ENCODE measurements around the gene PIF1.
"Not testable (repeated sequence)": the region's sequence is repeated elsewhere in the genome, so short reads cannot be mapped to it uniquely, and the experiment has no call there.

PIF1 gene

GRCh38 chr15:64808785-64809453 lies 16.5 kb downstream of the PIF1 start:
- no peak for DNase-seq

DNA sequence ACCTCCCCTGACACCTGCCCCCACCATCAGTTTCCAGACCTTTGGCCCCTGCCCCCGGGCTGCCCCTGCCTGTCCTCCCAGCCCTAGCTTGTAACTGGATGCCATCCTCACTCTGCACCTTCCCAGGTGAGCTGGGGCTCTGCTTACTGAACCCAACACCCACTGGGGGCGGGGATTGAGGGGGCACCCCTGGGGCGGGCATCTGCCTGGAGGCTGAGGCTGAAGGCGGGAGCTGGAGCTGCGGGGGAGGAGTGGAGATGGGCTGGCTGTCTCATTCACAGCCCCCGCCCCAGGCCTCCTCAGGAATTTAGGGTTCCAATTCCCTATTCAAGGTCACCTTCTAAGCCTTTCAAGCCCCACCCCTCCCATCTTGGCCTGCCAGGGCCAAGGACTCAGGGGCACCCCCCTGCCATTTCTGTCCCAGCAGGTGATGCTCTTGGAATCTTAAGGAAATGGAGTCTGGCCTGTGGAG lies 17.7 kb downstream of the PIF1 start:
- DNase-seq = no peak

- DNase-seq = no peak
Measured at GRCh38 chr15:64807051-64807749, 18.2 kb downstream of the PIF1 start.

GRCh38 chr15:64806509-64806908 lies 18.9 kb downstream of the PIF1 start:
- DNase-seq = no peak

DNA sequence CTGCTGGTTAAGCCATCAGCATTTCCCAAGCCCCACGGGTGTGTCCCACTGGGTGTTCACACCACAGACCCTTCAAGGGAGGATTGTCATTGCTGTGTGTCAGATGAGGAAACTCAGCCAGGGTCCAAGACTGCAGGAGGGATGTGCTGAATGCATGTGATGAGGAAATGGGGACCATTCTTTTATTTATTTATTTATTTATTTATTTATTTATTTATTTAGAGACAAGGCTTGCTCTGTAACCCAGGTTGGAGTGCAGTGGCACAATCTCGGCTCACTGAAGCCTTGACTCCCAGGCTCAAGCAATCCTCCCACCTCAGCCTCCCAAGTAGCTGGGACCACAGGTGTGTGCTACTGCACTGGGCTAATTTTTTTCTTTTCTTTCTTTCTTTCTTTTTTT lies 20.8 kb downstream of the PIF1 start:
- no peak for DNase-seq

DNA sequence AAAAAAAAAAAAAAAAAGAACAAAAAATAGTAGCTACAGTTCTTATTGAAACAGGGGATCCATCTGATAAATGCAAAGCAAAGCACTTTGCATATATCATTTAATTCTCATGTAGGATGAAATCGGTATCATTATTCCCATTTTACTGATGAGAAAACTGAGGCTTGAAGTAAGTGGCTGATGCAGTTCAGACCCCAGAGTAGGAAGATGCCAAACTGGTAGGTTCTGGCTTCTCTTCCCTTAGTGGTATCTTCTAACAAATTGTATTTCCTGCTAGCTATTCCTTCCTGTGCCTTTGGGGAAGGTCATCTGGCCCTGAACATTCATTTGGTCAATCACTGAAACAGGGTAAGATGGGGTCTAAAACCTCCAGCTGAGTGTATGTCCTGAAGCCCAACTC lies 21.9 kb downstream of the PIF1 start:
- DNase-seq = no peak

DNA sequence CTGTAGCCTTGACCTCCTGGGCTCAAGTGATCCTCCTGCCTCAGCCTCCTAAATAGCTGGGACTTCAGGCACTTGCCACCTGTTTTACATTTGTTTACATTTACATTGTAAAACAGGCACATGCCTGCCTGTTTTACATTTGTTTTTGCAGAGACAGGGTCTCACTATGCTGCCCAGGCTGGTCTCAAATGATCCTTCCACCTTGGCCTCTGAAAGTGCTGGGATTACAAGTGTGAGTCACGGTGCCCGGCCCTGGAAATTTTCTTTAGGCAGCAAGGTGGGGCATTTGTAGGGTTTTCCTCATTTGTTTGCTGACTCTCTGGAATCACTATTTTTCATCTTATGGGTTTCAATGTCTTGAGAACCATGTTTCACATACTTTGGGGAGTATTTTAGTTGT lies 25.0 kb downstream of the PIF1 start:
- DNase-seq = no peak

DNA sequence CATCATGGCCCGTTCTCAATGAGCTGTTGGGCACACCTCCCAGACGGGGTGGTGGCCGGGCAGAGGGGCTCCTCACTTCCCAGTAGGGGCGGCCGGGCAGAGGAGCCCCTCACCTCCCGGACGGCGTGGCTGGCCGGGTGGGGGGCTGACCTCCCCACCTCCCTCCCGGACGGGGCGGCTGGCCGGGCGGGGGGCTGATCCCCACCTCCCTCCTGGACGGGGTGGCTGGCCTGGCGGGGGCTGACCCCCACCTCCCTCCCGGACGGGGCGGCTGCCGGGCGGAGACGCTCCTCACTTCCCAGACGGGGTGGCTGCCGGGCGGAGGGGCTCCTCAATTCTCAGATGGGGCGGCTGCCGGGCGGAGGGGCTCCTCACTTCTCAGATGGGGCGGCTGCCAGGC lies 26.5 kb downstream of the PIF1 start:
- DNase-seq = not testable (repeated sequence)

GRCh38 chr15:64795921-64796320 lies 29.5 kb downstream of the PIF1 start:
- DNase-seq = not testable (repeated sequence)

DNA sequence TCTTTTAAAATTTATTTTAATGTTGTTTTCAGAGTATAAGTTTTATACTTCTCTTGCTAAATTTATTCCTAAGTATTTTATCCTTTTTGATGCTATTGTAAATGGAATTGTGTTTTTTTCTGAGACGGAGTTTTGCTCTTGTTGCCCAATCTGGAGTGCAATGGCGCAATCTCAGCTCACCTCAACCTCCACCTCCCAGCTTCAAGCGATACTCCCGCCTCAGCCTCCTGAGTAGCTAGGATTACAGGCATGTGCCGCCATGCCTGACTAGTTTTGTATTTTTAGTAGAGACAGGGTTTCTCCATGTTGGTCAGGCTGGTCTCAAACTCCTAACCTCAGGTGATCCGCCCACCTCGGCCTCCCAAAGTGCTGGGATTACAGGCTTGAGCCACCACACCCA lies 30.1 kb downstream of the PIF1 start:
- DNase-seq = not testable (repeated sequence)

- no peak for DNase-seq
Measured at GRCh38 chr15:64792282-64792681, 33.2 kb downstream of the PIF1 start.

- DNase-seq = no peak
Measured at GRCh38 chr15:64791401-64791800, 34.0 kb downstream of the PIF1 start.

DNA sequence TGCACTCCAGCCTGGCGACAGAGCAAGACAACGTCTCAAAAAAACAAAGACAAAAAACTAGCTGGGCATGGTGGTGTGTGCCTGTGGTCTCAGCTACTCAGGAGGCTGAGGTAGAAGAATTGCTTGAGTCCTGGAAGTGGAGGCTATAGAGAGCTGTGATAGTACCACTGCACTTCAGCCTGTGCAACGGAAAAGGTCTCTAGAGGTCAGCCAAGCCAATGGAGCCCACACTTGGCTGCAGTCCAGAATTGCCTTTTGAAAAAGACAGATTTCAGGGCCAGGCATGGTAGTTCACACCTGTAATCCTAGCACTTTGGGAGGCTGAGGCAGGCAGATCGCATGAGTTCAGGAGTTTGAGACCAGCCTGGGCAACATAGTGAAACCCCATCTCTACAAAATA lies 41.7 kb downstream of the PIF1 start:
- no peak for DNase-seq

GRCh38 chr15:64782751-64783150 lies 42.7 kb downstream of the PIF1 start:
- DNase-seq = no peak

DNA sequence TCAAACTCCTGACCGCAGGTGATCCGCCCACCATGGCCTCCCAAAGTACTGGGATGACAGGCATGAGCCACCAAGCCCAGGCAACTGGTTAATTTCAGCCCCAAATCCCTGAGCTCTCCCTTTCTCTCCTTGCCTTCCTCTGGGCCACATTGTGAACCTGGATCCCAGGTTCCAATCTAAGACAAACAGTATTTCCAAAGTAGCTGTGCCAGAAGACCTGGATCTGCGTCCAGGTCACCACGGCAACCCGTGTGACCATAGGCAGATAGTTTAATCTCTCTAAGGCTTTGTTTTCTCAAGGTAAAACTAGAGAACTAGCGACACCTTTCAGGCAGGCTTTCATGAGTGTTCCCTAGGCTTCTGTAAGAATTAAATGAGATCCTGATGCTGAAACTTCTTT lies 44.1 kb downstream of the PIF1 start:
- DNase-seq = no peak

DNA sequence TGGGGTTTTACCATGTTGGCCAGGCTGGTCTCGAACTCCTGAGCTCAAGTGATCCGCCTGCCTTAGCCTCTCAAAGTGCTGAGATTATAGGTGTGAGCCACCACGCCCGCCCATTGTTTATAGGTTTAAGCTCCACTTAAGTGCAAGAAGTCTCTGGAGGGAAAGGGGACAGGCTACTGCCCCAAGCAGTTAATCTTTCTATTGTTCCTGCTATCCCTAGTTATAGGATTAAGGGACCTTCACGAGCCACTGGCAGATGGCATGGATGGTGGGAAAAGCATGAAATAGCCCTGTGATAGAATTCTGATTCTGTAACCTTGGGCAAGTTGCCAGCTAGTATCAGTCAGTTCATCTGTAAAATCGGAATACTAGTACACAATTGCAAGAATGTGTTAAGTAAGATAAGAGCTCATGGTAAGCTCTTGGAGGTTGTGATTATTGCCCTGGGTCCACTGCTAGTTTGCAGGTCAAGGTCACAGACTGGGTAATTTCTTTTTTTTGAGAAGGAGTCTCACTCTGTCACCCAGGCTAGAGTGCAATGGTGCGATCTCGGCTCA lies 44.8 kb downstream of the PIF1 start:
- DNase-seq = no peak

GRCh38 chr15:64779630-64780029 lies 45.8 kb downstream of the PIF1 start:
- no peak for DNase-seq

DNA sequence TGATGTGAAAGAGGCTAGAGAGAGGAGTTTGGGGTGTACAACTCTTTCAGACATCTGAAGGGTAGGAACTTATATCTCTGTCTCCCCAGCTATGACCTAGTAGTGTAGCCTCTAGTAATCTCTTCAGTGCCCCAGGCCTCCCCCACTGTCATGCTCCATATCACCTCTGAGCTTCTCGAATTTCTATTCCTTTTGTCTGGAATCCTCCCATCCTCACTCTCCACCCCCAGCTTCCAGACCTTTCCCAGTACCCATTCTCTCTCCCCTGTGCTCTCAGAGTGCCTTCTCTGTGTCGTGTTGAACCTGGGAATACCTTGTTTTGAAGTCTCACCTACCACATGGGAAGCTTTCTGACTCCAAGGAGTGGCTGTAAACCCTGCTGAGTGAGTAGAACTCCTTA lies 46.4 kb downstream of the PIF1 start:
- DNase-seq = no peak

GRCh38 chr15:64776402-64776786 lies 49.1 kb downstream of the PIF1 start:
- no peak for DNase-seq

GRCh38 chr15:64775551-64776401 lies 49.7 kb downstream of the PIF1 start, which contains the start of gene RBPMS2:
RBPMS2 (minus strand) TSS chr15:64775589; CDS start chr15:64775319, 270 bp downstream.
- DNase-seq = peak; percentile 2

DNA sequence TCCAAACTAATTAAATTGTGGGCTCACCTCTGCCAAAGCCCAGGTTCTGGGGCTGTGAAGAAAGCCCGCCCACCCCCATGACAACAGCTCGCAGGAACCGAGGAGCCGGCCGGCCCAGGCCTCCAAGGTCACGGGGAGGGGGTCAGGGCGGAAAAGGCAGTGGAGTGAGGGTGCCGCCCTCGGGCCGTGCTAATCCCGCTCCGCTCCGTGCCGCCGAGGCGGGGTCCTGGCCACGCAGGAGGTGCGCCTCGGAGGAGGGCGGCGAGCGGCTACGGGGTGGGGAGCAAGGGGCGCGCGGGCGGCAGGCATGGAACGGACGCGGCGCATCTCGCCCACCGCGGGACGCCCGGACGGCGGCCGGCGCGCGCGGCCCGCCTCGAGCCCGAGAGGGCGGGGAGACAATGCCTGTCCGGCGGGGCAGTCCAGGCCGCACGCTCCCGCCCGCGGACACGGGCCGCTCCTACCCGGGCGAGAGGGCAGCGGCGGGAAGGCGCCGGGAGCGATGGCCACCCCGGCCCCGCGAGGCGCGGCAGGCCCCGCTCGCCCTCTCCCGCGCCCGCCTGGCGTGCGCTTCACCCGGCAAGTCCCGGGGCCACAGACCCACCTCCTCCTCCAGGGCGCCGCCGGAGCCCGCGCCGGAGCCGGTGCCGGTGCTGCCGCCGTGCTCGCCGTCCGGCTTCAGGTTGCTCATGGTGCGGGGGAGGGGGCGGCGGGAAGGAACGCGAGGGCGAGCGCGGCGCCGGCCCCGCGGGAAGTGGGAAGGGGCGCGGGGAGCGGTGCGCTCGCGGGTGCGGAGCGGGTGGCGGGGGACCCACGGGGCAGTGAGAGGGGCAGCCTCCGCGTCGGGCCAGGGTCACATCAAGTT lies 50.6 kb downstream of the PIF1 start:
- no peak for DNase-seq

DNA sequence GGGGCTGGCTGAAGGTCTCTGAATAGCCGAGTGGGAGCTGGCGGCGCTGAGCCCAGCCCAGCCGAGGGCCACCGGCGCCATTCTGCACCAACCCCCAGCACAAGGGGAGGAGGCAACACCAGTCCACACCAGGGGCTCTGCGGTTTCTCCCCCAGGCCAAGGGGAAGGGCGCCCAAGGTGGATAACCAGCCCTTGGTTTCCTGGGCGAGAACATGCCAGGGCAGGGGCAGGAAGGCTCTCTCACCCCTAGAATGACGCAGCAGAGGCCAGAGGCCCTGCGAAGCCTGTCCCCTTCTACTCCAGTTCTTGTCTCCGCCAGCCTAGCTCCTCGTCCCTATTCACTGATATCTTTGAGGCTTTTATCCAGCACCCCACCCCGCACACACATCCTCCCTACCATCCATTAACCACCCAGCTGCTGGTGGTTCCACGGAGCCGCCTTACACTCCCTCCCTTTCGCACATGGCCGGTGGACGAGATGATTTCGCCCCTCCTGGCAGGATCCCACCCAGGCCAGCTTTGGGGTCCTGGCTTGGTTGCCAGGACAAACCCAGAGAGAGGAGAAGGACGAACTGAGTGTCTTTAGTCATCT lies 51.3 kb downstream of the PIF1 start:
- DNase-seq = no peak
